ENCODE results near the gene RHD.

RHD gene

GRCh38 chr1:25338986-25339385, 66.7 kb downstream of the RHD start:
- TF ChIP-seq ZBTB7A (IDR thresholded peaks at IDR 0.05; ENCODE audit: low read depth) (no peak), TCF12 (IDR thresholded peaks at IDR 0.05; ENCODE audit: low read depth) (no peak), FOXM1 (IDR thresholded peaks at IDR 0.05; ENCODE audit: borderline replicate concordance, low read depth) (no peak), CEBPB (IDR thresholded peaks at IDR 0.05) (no peak), MAX (IDR thresholded peaks at IDR 0.05) (no peak), EGR1 (IDR thresholded peaks at IDR 0.05) (no peak), RAD21 (IDR thresholded peaks at IDR 0.05; ENCODE audit: low read depth) (no peak), TAF1 (IDR thresholded peaks at IDR 0.05; ENCODE audit: low read depth) (no peak), EP300 (IDR thresholded peaks at IDR 0.05; ENCODE audit: borderline replicate concordance) (no peak), USF1 (IDR thresholded peaks at IDR 0.05) (no peak), TEAD4 (IDR thresholded peaks at IDR 0.05) (no peak)

- no peak for TF ChIP-seq EGR1 (IDR thresholded peaks at IDR 0.05)
These were observed 69.4 kb downstream of the RHD start for GRCh38 chr1:25341746-25342145.

- TF ChIP-seq FOXM1 (IDR thresholded peaks at IDR 0.05; ENCODE audit: borderline replicate concordance, low read depth): no peak
- TF ChIP-seq NFIC (IDR thresholded peaks at IDR 0.05): no peak
- TF ChIP-seq TAF1 (IDR thresholded peaks at IDR 0.05; ENCODE audit: low read depth): no peak
- TF ChIP-seq REST (IDR thresholded peaks at IDR 0.05; ENCODE audit: low read depth): no peak
- TF ChIP-seq ZBTB7A (IDR thresholded peaks at IDR 0.05; ENCODE audit: low read depth): no peak
These were observed 70.5 kb downstream of the RHD start for GRCh38 chr1:25342846-25343245.

GRCh38 chr1:25343872-25344271, 71.6 kb downstream of the RHD start:
- TF ChIP-seq NFIC (IDR thresholded peaks at IDR 0.05) (no peak), CEBPB (IDR thresholded peaks at IDR 0.05) (no peak), EGR1 (IDR thresholded peaks at IDR 0.05) (no peak), EP300 (IDR thresholded peaks at IDR 0.05; ENCODE audit: borderline replicate concordance) (no peak), TCF12 (IDR thresholded peaks at IDR 0.05; ENCODE audit: low read depth) (no peak), CREB1 (IDR thresholded peaks at IDR 0.05; ENCODE audit: low read depth) (no peak), MAX (IDR thresholded peaks at IDR 0.05) (no peak), ZBTB7A (IDR thresholded peaks at IDR 0.05; ENCODE audit: low read depth) (no peak), FOXM1 (IDR thresholded peaks at IDR 0.05; ENCODE audit: borderline replicate concordance, low read depth) (no peak), TAF1 (IDR thresholded peaks at IDR 0.05; ENCODE audit: low read depth) (no peak), TEAD4 (IDR thresholded peaks at IDR 0.05) (no peak), REST (IDR thresholded peaks at IDR 0.05; ENCODE audit: low read depth) (no peak), YY1 (IDR thresholded peaks at IDR 0.05; ENCODE audit: low read depth) (no peak), USF1 (IDR thresholded peaks at IDR 0.05) (no peak), RAD21 (IDR thresholded peaks at IDR 0.05; ENCODE audit: low read depth) (no peak)

GRCh38 chr1:25347556-25347955, 75.2 kb downstream of the RHD start:
- no peak for TF ChIP-seq NFIC (IDR thresholded peaks at IDR 0.05)
- TF ChIP-seq MAX (IDR thresholded peaks at IDR 0.05): no peak
- TF ChIP-seq TCF12 (IDR thresholded peaks at IDR 0.05; ENCODE audit: low read depth): no peak
- no peak for TF ChIP-seq TAF1 (IDR thresholded peaks at IDR 0.05; ENCODE audit: low read depth)
- no peak for TF ChIP-seq TEAD4 (IDR thresholded peaks at IDR 0.05)
- no peak for TF ChIP-seq EP300 (IDR thresholded peaks at IDR 0.05; ENCODE audit: borderline replicate concordance)
- no peak for TF ChIP-seq RAD21 (IDR thresholded peaks at IDR 0.05; ENCODE audit: low read depth)
- no peak for TF ChIP-seq REST (IDR thresholded peaks at IDR 0.05; ENCODE audit: low read depth)
- no peak for TF ChIP-seq FOXM1 (IDR thresholded peaks at IDR 0.05; ENCODE audit: borderline replicate concordance, low read depth)
- TF ChIP-seq CEBPB (IDR thresholded peaks at IDR 0.05): no peak
- no peak for TF ChIP-seq CREB1 (IDR thresholded peaks at IDR 0.05; ENCODE audit: low read depth)
- no peak for TF ChIP-seq EGR1 (IDR thresholded peaks at IDR 0.05)
- TF ChIP-seq ZBTB7A (IDR thresholded peaks at IDR 0.05; ENCODE audit: low read depth): no peak
- TF ChIP-seq USF1 (IDR thresholded peaks at IDR 0.05): no peak
- TF ChIP-seq YY1 (IDR thresholded peaks at IDR 0.05; ENCODE audit: low read depth): no peak
